ENCODE measurements around the gene CD244.
"Not testable (repeated sequence)": the region's sequence is repeated elsewhere in the genome, so short reads cannot be mapped to it uniquely, and the experiment has no call there.

Gene CD244

DNA sequence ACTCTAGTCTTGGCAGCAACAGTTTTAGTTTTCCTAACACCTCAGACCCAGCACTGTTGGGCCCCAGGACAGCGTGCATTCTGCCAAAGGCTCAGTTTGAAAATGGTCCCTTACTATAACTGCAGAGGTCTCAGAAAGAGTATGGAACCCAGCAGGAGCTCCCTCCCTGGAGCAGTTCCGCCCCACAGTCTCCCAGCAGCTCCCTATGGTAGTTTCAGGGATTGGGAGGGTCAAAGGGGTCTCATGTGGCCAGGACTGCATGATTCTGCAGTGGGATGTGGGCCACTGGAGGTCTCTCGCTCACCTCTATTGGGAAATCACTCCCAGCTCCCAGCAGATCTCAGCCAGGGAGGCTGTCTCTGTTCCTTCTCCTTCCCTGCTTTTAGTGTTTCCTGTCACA lies 54.4 kb downstream of the CD244 start:
- no peak for DNase-seq

DNA sequence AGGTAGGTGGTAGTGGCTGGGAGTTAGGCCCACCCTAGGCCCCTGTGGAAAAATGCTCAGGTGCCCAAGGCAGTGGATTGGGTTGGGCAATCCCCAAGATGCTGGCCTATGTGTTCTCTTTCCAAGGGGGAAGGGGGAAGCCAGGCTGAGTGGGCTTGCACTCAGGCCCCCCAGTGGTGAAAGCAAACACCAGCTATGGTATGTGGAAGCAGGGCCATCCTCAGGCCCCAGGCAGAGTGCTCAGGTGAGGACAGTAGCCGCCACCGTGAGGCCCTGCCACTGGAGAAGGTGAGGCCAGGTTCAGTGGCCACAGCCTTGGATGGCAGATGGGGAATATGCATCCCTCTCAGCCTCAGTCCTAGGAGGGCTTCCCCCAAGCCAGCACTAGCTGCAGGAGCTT lies 54.9 kb downstream of the CD244 start:
- no peak for DNase-seq

DNA sequence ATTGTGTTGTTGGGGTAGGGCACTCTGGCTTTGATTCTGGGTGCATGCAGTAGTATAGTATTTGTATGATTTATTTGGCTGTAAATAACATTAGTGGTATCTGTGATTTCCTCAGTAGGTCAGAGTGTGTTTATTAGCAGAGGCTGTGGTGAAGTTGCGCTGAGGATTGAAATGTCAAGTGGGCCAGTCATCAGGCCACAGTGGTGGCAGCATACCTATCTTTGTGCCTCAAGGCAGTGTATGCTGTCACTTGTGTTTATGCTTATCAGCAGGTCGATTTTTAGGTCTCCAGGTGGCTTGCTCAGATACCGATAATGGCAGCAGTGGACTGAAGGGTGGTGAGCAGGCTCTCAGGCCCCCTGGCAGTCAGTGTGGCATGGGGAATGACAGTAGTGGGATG lies 55.4 kb downstream of the CD244 start:
- DNase-seq, result no peak

DNA sequence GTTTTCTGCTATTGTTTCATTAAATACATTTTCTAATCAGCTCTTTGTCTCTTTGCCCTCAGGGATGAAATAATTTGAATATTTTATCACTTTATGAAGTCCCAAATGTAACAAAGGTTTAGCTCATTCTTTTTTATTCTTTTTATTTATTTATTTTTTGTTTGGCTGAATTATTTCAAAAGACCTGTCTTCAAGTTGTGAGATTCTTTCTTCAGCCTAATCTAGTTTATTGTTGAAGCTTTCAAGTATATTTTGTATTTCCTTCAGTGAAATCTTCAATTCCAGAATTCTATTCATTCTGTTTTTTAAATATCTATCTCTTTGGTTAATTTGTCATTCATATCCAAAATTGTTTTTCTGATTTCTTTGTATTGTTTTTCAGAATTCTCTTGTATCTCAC lies 55.9 kb downstream of the CD244 start:
- DNase-seq, result no peak

DNA sequence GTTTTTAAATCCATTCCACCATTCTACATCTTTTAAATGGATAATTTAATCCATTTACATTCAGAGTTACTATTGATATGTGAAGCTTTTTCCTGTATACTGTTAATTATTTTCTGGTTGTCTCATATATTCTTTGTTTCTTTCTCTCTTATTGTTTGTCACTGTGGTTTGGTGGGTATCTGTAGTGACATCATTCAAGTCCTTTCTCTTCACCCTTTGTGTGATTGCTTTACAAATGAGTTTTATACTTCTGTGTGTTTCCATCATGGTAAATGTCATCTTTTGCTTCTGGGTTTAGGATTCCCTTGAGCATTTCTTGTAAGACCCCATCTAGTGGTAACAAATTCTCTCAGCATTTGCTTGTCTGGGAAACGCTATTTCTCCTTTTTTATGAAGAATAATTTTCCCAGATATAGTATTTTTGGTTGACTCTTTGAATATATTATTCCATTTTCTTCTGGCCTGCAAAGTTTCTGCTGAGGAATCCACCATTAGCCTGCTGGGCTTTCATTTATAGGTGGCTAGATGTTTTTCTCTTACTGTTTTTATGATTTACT lies 56.5 kb downstream of the CD244 start:
- DNase-seq, result no peak

DNA sequence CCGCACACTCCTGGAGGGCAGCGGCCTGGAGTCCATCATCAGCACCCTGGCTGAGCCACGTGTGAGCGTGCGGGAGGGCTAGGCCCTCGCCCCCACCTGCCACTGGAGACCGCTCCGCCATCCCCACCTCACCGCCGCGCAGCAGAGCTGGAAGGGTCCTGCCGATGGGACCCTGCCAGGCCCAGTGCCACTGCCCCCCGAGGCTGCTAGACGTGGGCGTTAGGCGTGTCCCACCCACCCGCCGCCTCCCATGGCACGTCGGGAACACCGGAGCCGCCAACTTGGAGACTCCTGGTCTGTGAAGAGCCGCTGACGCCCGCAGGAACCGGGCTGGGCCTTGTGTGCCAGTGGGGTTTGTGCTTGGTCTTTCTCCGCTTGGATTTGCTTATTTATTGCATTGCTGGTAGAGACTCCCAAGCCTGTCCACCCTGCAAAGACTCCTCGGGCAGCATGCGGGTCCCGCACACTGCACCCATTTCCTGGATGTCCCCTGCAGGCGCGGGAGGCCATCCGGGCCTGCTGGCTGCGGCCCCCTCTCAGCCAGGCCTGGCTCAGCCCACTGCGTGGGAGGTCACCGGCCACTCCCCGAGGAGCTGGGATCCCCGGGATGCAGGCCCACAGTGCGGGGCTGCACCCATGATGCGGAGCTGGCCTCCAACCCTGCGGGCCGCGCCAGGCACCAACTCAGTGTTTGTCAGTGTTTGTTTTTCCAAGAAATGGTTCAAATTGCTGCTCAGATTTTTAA lies 60.7 kb downstream of the CD244 start:
- DNase-seq, result no peak

DNA sequence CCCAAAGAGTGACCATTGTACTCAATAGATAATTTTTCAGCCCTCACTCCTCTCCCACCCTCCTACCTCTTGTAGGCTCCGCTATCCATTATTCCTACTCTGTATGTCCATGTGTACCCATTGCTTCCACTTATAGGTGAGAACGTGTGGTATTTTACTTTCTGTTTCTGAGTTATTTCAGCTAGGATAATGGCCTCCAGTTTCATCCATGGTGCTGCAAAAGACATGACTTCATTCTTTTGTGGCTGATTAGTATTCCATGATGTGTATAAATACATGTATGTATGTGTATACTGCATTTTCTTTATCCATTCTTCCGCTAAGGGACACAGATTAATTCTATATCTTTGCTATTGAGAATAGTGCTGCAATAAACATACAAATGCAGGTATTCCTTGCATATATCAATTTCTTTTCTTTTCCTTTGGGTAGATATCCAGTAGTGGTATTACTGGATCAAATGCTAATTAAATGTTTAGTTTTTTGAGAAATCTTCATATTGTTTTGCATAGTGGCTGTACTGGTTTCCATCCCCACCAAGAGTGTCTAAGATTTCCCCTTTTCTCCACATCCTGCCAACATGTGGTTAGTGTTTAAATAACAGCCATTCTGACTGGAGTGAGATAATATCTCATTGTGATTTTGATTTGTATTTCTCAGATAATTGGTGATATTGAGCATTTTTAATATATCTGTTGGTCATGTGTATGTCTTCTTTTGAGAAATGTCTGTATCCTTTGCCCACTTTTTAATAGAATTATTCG lies 61.9 kb downstream of the CD244 start:
- no peak for DNase-seq

DNA sequence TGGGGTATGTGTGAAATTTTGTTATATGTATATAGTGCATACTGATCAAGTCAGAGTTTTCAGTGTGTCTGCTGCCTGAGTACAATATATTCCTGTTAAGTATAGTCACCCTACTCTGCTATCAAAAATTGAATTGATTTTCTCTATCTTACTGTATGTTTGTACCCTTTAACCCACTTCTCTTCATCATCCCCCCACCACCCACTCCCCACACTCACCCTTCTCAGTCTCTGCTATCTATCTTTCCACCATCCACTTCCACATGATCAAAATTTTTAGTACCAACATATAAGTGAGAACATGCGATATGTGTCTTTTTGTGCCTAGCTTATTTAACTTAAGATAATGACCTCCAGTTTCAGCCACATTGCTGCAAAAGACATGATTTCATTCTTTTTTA lies 62.5 kb downstream of the CD244 start:
- no peak for DNase-seq

DNA sequence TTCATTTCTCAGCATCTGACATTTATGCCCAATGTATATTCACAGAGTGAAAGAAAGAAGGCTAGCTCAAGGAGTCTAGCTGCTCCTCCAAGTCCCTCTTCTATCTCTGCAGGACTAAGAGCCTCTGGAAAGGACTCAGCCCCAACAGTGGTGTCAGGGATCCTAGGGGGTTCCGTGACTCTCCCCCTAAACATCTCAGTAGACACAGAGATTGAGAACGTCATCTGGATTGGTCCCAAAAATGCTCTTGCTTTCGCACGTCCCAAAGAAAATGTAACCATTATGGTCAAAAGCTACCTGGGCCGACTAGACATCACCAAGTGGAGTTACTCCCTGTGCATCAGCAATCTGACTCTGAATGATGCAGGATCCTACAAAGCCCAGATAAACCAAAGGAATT lies 63.0 kb downstream of the CD244 start:
- DNase-seq, result no peak

DNA sequence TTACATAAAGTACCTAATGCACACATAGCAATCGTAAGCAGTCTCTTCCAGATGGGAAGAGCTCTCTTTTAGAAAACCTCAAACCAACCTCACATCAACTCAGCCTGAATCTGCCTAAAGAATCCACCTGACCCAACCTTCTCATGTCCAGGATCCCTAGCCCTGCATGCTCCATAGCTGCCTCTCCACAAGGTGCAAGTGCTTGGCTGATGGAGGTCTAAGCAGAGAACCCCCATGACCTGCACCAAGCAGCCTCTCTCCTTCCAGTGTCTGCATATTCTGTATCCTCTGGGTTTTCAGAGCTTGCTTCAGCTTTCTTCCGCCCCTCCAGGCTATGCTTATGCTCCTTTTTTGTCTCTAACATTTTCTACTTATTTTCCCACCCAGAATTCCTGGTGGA lies 64.2 kb downstream of the CD244 start:
- no peak for DNase-seq

DNA sequence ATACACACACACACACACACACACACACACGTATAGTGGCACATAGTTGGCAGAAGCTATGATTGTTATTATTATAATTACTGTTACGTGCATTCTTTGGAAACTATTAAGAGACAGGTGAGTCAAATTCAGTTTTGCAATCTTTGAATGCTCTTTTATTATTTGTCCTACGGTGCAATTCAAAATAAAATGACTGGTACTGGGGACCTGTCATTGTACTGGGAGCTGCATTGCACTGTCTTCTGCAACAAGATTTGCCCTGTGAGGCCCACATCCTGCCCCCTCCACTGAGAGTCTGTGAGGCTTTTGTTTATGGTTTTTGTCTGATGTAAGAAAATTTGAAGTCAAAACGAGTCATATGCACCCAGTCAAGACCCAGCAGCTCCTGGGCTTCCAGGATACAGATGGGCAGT lies 64.8 kb downstream of the CD244 start:
- DNase-seq, result no peak

DNA sequence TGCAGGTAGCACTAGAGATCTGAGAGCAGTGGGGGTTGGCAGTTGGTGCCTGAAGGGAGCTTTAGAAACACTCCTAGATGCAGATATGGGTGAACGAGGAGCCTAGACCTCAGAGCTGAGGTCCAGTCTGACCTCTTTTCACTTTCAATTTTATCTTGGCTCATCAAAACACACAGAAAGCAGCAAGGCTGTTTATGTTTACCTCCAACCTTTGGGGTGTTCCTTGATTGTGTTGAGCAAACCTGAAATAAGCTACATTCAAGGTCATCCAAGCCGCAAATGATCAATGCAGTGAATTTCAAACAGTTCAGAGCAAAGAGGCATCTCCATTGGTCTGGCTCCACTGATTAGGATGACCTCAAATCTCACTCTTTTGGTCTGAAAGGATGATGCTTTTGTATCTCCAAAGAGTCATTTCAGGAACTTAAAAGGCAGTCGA lies 65.4 kb downstream of the CD244 start:
- no peak for DNase-seq

DNA sequence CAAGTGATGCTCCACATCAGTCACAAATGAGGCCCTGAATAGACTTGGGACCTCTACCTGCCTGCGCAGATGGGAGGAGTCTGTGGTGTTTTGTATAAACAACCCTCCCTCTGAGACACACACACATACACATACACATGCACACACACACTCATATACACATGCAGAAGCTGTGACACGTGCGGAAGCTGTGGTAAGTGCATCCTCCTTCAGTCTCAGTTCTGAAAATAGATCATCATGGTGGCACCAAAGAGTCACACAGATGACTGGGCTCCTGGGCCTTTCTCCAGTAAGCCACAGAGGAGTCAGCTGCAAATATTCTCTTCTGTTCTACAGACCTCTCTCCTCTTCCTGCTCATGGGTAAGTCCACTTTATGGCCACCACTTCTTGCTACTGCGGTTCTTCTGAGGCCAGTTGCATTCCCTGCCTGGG lies 66.7 kb downstream of the CD244 start, which contains the start of gene LY9:
LY9 (plus strand) TSS at position 224 of the 433 bp plus-strand sequence; CDS start at position 238, 14 bp downstream.
- no peak for DNase-seq

DNA sequence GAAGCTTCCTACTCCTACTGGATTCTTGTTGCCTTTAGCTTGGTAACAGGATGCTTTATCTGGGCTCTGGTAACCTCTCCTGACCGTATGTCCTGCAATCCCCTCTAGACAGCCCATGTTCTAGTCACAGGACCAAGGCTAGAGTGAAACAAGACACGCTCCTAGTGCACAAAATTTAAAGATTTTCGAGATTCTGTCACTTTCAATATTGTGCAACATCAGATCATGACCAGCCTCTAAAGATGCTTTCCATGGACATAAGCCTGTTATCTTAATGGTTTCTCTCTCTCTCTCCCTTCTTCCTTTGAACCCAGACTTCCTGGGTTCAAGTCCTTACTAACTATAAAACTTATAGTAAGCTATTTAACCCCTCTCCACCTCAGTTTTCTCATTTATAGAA lies 68.3 kb downstream of the CD244 start:
- DNase-seq, result no peak

DNA sequence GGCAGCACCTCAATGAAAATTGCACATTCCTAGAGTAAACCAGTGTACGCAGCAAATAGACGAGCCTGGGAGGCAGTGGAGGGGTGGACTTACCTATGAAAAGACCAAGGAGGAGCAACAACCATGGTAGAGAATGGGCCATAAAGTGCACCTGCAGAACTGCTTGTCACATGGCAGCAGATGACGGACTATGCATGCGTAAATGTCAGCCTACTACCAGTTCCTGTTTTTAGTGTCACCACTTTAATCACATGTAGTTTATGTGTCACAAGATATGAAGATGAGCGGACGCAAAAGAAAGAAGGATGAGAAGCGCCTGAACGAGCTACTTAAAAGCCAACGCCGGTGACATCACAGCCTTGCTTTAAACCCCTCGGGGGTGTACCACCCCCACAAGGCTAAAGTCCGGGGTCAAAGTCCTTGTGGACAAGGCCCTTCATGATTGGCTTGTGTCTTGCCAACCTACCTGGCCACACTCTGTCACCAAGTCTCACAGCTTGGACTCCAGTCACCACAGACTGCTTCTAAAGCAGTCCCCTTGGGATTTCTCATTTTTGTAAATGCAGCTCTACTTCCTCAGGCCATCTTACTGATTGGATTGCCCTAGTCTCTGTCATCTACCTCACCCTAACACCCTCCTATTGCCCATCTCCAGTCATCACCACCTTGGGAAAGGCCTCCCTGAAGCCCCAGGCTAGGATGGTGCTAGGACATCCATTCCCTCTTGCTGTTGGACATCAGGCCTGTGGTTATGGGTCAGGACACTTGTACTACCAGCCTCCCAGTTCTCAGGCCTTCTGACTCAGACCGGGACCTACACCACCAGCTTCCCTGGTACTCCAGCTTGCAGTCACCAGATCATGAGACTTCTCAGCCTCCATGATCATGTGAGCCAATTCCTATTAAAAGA lies 72.7 kb downstream of the CD244 start:
- DNase-seq, result no peak

DNA sequence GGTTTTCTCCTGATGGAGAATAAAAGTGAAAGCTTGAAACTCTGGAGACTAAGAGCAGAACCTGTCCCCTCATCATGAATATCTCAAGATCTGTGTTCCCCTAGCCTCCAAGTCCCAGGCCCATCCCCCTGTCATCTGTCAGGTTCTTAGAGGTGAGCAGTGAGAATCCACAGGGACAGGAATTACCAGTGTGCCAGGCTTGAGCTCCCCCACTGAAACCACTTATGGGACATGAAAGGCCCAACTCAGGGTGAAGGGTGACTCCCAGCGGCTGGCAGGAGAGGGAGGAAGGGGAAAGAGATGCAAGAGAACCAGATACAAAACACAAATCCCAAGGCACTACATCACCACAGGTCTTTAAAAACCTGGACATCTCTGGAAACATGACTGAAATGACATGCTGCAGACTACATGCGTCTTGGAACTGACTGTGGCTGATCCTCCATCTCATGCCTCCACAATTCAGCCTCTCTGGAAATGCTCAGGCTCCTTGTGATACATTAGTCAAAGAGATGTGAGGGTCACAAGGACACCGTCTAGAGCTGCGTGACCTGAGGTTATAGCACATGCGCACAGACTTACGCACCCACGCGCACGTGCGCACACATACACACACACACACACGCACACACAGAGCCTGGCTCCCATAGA lies 73.5 kb downstream of the CD244 start:
- no peak for DNase-seq

DNA sequence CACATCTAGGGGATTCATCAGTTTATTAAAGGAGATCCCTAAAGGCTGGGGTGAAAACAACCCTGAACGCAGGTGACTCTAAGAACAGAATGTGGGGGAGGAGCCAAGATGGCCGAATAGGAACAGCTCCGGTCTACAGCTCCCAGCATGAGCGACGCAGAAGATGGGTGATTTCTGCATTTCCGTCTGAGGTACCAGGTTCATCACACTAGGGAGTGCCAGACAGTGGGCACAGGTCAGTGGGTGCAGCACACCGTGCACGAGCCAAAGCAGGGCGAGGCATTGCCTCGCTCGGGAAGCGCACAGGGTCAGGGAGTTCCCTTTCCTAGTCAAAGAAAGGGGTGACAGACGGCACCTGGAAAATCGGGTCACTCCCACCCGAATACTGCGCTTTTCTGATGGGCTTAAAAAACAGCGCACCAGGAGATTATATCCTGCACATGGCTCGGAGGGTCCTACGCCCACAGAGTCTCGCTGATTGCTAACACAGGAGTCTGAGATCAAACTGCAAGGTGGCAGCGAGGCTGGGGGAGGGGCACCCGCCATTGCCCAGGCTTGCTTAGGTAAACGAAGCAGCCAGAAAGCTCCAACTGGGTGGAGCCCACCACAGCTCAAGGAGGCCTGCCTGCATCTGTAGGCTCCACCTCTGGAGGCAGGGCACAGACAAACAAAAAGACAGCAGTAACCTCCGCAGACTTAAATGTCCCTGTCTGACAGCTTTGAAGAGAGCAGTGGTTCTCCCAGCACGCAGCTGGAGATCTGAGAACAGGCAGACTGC lies 79.5 kb downstream of the CD244 start:
- not testable (repeated sequence) for DNase-seq

DNA sequence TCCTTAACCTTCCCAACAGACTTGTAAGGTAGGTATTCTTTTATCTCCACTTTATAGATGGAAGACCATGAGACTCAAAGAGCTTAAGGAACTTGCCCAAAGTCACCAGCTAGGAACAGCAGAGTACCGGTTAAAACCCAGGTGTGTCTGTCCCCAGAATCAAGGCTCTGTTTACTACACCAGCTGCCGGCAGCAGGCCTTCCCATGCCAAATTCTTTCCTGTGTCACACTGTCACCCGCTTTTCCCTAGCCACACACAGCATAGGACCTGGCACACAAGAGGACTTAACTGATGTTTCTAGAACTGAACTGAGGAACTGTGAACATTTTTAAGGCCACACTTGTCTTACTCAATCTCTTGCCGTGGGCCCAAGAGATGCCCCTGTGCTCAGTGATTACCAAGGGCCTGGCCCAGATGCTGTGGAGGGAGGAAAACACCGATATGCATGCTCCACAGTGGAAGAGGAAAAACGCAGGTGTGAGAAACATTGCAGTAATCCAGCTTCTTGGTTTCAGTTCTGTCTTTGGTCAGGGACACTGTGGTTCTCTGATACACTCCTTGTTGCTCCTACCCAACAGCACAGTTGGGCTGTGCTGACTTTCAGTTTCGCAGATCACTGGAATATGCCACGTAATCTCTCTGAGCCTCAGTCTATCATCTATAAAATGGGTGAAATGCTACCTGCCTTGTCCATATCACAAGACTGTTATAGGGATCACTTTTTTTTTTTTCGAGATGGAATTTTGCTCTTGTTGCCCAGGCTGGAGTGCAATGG lies 80.6 kb downstream of the CD244 start:
- DNase-seq, result no peak

DNA sequence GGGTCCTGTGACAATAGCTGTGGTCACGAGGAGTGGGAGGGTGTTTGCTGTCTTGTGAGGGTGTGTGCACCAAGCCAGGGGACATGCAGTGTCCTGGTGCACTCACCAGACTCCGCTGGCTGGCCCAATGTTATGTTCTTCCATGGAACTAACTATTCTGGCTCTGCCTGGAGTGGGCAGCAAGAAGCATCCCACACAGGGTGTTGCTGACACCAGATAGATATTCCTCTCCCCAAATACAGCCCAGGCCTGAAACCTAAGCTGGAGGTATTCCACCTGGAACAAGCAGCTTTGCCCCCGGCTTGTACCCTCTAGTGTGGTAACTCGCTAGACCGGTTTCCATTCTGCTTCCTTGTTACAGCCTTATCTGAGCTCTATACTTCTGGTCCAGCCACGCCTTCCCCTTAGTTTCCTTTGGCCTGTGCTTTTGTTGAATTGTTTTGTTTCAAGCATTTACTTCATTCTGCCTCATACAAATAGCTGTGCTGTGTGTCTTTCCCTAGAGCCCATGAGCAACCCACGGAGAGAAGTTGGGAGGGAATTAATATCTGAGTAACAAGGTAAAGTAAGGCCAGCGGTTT lies 81.4 kb downstream of the CD244 start:
- no peak for DNase-seq

DNA sequence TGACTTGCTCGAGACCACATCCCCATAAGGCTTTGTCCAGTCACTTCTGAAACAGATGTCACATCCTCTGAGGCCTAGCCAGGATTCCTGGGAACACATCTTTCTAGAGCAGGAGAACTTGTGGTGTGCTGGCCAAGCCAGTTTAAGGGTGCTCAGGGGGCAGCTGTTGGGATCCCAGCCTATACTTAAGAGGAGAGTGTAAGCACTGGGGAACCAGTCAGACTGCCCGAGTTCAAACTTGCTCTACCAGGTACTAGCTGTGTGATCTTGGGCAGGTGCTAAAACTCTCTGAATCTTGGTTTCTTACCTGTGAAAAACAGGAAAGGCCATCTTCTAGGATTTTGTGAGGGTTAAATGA lies 82.3 kb downstream of the CD244 start:
- no peak for DNase-seq
